HEK293T (cell line): ENCODE data around the gene DDOST.

ENCODE experiments used
- CTCF ChIA-PET: fragments of 350-600 bp; formaldehyde crosslinking; extraction: SDS; loops from one replicate; lab custom pipeline; 2021; ENCODE audit warnings: antibody characterized with exemption, inconsistent platforms; lab: Yijun Ruan, JAX
- POLR2A ChIA-PET: fragments of 350-600 bp; formaldehyde crosslinking; extraction: SDS; loops from one replicate; lab custom pipeline; 2020; ENCODE audit warnings: antibody characterized with exemption, inconsistent platforms; lab: Yijun Ruan, JAX
- DNase-seq: peaks from one replicate; pipeline ENCODE4 v3.0.0; 2012; ENCODE audit warnings: mixed read lengths; ENCODE audit errors: extremely low spot score
- ARNT ChIP-seq: fragments of 450-650 bp; IDR thresholded peaks from 2 replicates; pipeline ENCODE4 v1.6.1; 2017; ENCODE audit warnings: mild to moderate bottlenecking
- BHLHE40 ChIP-seq: fragments of 450-650 bp; IDR thresholded peaks from 2 replicates; pipeline ENCODE4 v1.6.1; 2016; ENCODE audit warnings: mild to moderate bottlenecking, moderate library complexity, borderline replicate concordance
- CTBP1 ChIP-seq: fragments of 450-650 bp; IDR thresholded peaks from 2 replicates; pipeline ENCODE4 v1.6.1; 2016; ENCODE audit warnings: borderline replicate concordance
- ELF4 ChIP-seq: fragments of 450-650 bp; IDR thresholded peaks from 2 replicates; pipeline ENCODE4 v1.6.1; 2017; ENCODE audit warnings: antibody characterized with exemption
- FOXA1 ChIP-seq: fragments of 450-650 bp; IDR thresholded peaks from 2 replicates; pipeline ENCODE4 v1.6.1; 2016; ENCODE audit warnings: mild to moderate bottlenecking
- FOXK2 ChIP-seq: fragments of 450-650 bp; IDR thresholded peaks from 2 replicates; pipeline ENCODE4 v1.6.1; 2016; ENCODE audit warnings: mild to moderate bottlenecking
- FOXM1 ChIP-seq: fragments of 450-650 bp; IDR thresholded peaks from 2 replicates; pipeline ENCODE4 v1.6.1; 2017; ENCODE audit warnings: mild to moderate bottlenecking, borderline replicate concordance
- HDGF ChIP-seq: fragments of 450-650 bp; IDR thresholded peaks from 2 replicates; pipeline ENCODE4 v1.6.1; 2017; ENCODE audit warnings: antibody characterized with exemption, borderline replicate concordance
- L3MBTL2 ChIP-seq: fragments of 450-650 bp; conservative IDR thresholded peaks from 2 replicates; pipeline ENCODE4 v1.6.1; 2016; ENCODE audit warnings: mild to moderate bottlenecking
- LEF1 ChIP-seq: fragments of 450-650 bp; IDR thresholded peaks from 2 replicates; pipeline ENCODE4 v1.6.1; 2017; ENCODE audit warnings: mild to moderate bottlenecking, borderline replicate concordance
- NFRKB ChIP-seq: fragments of 450-650 bp; IDR thresholded peaks from 2 replicates; pipeline ENCODE4 v1.6.1; 2016; ENCODE audit warnings: mild to moderate bottlenecking, moderate library complexity
- SP1 ChIP-seq: fragments of 450-650 bp; IDR thresholded peaks from 2 replicates; pipeline ENCODE4 v1.6.1; 2017
- SUZ12 ChIP-seq: fragments of 450-650 bp; IDR thresholded peaks from 2 replicates; pipeline ENCODE4 v1.6.1; 2016; ENCODE audit warnings: mild to moderate bottlenecking
- TARDBP ChIP-seq: fragments of 450-650 bp; IDR thresholded peaks from 2 replicates; pipeline ENCODE4 v1.6.1; 2016
- ZNF384 ChIP-seq: fragments of 450-650 bp; IDR thresholded peaks from 2 replicates; pipeline ENCODE4 v1.6.1; 2016
- TF ChIP-seq, protein P1 (sequence below): fragments of 450-650 bp; IDR thresholded peaks from 2 replicates; pipeline ENCODE4 v1.6.1; 2016

Gene DDOST

DNA sequence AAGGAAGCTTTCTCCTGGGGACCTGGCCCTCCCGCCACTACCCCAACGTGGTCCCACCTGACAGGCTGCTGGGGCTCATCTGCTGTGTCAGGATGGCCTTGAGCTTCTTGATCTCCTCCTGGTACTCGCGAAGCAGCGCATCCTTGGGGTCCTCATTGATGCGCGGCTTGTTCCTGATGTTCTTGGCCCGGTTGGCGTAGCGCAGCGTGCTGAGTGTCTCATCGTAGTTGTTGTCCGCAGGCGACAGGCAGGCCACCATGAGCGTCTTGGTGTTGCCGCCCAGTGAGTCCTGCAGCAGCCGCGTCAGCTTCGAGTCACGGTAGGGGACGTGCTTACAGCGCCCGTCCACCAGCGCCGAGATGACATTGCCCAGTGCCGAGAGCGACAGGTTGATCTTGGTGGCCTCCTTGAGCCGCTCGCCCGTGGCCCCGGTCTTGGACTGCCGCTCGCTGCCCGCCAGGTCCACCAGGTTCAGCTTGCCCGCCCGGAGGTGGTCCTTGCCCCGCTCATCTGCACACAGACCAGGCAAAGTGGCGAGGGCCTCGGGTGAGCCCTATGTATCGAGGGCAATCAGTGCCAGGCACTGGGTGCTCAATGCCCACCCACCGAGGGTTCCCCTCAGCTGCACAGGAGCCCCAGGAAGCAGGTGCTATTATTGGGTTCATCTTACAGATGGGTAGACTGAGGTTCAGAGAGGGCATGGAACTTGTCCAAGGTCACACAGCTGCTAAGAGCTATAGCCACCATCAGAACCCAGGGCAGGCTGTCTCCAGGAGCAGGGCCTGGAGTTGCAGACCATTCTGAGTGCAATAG lies 43.4 kb upstream of the DDOST start:
- ChIA-PET CTCF (interaction anchor here (2.7 kb wide), 1 partner anchor 8 kb away, joined by 11 read pairs; no protein-coding TSS in a partner anchor), POLR2A (no interaction called here)

DNA sequence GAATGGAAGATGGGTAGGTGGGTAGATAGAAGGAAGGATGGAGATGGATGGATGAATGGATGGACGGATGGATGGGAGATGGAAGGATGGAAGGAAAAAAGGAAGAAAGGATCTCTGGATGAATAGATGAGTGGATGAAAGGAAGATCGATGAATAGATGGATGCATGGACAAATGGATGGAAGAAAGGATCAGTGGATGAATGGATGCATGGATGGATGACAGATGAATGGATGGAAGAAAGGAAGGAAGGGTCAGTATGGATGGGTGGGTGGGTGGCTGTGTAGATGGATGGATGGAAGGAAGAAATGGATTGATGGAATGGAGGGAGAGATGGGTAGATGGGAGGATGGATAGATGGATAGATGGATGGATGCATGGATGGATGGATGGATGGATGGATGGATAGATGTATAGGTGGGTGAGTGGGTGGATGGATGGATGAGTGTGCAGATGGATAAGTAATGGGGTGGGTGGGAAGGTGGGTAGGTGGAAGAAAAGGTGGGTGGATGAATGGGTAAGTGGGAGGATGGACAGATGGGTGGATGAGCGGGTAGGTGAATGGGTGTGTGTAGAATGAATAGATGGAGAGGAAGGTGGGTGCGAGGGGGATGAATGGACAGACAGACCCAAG lies 42.1 kb upstream of the DDOST start:
- CTCF ChIA-PET, result no interaction called here
- TF ChIP-seq ELF4 (no peak), HDGF (no peak), SP1 (no peak), NFRKB (no peak), FOXK2 (no peak), TARDBP (no peak), ARNT (no peak), FOXA1 (no peak), L3MBTL2 (no peak), LEF1 (no peak), BHLHE40 (no peak), FOXM1 (no peak)
- POLR2A ChIA-PET, result no interaction called here
- no peak for DNase-seq

More for the DNA sequence above, 43.4 kb upstream of the DDOST start:
- no peak for TF ChIP-seq SUZ12
- TF ChIP-seq ZNF384, result no peak
- no peak for DNase-seq

DNA sequence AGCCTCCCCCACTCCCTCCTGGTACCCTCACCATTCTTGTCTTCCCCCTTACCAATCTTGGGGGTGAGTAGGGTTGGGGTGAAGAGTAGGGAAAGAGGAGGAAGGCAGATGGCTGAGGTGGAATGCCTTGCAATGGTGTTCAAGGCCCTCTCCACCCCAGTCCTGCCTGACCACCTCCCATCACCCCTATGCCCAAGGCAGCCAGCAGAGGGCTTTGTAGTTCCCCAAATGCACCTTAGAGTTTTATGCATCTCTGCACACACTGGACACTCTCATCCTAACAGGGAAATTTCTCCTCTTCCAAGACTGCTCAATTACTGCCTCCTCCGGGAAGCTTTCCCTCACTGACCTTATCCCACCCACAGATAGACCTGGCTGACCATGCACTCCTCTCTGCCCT lies 41.2 kb upstream of the DDOST start:
- DNase-seq, result no peak
- POLR2A ChIA-PET, result no interaction called here
- CTCF ChIA-PET, result no interaction called here
- TF ChIP-seq, protein P1, sequence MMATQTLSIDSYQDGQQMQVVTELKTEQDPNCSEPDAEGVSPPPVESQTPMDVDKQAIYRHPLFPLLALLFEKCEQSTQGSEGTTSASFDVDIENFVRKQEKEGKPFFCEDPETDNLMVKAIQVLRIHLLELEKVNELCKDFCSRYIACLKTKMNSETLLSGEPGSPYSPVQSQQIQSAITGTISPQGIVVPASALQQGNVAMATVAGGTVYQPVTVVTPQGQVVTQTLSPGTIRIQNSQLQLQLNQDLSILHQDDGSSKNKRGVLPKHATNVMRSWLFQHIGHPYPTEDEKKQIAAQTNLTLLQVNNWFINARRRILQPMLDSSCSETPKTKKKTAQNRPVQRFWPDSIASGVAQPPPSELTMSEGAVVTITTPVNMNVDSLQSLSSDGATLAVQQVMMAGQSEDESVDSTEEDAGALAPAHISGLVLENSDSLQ, result no peak
- TF ChIP-seq BHLHE40, result no peak
- no peak for TF ChIP-seq ELF4
- TF ChIP-seq SUZ12, result no peak
- TF ChIP-seq FOXA1, result no peak
- TF ChIP-seq CTBP1, result no peak
- TF ChIP-seq HDGF, result no peak
- no peak for TF ChIP-seq NFRKB
- no peak for TF ChIP-seq L3MBTL2
- TF ChIP-seq LEF1, result no peak

DNA sequence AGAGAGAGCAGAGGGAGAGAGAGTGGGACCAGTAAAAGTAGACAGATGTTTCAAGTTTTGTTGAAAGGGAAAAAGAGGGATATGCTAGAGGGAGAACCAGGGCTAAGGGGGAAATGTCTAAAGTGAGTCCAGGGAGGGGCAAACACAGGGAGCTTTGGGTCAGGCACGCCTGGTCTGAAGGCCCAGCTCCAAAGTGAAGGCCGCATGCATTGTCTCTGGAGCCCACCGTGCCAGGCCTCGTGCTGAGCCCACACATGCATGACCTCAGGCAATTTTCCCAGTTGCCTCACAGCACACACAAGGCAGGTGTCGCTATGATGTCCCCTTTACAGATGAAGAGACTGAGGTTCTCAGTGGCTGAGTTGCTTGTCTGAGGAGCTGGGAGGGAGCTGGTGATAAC lies 40.7 kb upstream of the DDOST start:
- ChIA-PET CTCF (no interaction called here), POLR2A (no interaction called here)
- no peak for TF ChIP-seq BHLHE40
- TF ChIP-seq ZNF384, result no peak
- no peak for TF ChIP-seq FOXK2
- no peak for DNase-seq

DNA sequence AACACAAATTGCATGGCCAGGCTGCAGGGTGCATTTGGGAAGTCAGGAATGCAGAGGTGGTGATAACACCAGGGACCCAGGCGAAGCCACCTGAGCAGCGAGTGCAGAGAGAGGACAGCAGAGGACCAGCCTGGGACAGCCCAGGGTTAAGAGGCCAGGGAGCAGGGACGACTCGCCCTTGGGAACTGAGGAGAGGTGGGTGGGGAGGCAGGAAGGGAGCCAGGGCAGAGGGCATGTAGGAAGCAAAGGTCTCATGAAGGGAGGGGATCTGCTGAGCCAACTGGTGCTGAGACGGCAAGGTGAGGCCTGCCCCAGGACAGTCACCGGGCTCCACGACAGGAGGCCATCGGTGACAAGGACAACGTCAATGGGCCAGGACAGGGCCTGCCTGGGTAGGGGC lies 40.3 kb upstream of the DDOST start:
- TF ChIP-seq BHLHE40, result no peak
- no peak for TF ChIP-seq ARNT
- TF ChIP-seq CTBP1, result no peak
- no peak for TF ChIP-seq SUZ12
- no peak for TF ChIP-seq FOXA1
- no peak for TF ChIP-seq TARDBP
- no peak for TF ChIP-seq SP1
- no peak for TF ChIP-seq LEF1
- no peak for TF ChIP-seq ELF4
- ChIA-PET POLR2A (no interaction called here), CTCF (no interaction called here)
- no peak for DNase-seq

DNA sequence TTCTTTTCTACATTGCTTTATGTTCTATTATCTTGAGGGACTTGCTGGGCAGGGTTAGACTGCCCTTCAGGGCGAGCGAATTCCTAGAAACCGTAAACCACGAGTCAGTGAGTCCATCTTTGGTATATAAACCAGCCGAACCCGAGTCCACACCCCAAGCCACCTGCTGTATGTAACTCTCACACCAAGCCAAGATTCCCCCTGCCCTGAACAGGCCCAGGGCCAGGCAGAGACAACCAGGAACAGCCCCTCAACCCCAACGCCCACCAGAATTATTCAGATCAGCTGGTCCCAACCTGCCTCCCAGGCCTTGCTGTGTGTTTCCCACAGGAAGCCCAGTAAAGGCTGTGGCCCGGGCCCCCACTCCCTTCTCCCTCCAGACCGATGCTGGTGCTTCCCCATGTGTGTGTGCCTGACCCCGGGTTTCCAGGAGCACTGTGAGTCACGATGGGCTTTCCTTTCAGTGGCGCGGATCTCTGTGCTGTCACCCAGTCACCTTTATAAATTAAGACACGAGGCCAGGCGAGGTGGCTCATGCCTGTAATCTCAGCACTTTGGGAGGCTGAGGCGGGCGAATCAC lies 39.6 kb upstream of the DDOST start:
- no peak for DNase-seq
- TF ChIP-seq NFRKB (no peak), FOXM1 (no peak), ARNT (no peak), L3MBTL2 (no peak), LEF1 (no peak), ZNF384 (no peak), SUZ12 (no peak)
- ChIA-PET POLR2A (interaction anchor here (0.8 kb wide), 1 partner anchor 86 kb away, joined by 3 read pairs; no protein-coding TSS in a partner anchor), CTCF (no interaction called here)

DNA sequence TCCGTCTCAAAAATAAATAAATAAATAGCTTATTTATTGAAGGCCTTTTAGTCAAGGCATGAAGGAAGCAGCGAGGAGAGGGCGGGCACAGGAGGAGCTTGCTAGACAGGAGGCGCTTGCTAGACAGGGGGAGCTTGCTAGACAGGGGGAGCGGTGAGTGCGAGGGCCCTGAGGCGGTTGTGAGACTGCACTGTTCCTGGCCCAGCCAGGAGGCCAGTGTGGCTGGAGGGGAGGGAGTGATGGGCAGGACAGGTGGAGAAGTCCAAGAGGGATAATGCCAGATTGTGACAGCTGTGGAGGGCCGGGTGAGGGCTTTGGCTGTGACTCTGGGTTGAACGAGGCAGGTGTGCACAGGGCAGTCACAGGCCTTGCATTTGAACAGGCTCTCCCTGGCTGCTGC lies 38.4 kb upstream of the DDOST start:
- no peak for DNase-seq
- POLR2A ChIA-PET, result interaction anchor here (0.7 kb wide), 1 partner anchor 87 kb away, joined by 5 read pairs; no protein-coding TSS in a partner anchor
- CTCF ChIA-PET, result interaction anchor here (0.6 kb wide), 2 partner anchors 258 to 442 kb away, joined by 3 to 4 read pairs; no protein-coding TSS in a partner anchor
- TF ChIP-seq ZNF384, result no peak
- TF ChIP-seq SUZ12, result no peak
- no peak for TF ChIP-seq CTBP1
- no peak for TF ChIP-seq TARDBP
- TF ChIP-seq FOXM1, result no peak
- TF ChIP-seq BHLHE40, result no peak
- TF ChIP-seq ARNT, result no peak
- no peak for TF ChIP-seq L3MBTL2
- TF ChIP-seq SP1, result no peak
- no peak for TF ChIP-seq ELF4
- no peak for TF ChIP-seq LEF1
- TF ChIP-seq FOXK2, result no peak
- TF ChIP-seq FOXA1, result no peak
- TF ChIP-seq, protein P1, result no peak
- no peak for TF ChIP-seq HDGF
